ENCODE measurements around the gene DDIAS. TPM values are rescaled to one million over a fixed set of nuclear protein-coding genes. Genes with fewer than 3 reads are reported as not detected.

Gene DDIAS
- total and polyA plus RNA-seq, 12 donors: 0.17 to 2.7 (median 0.83) TPM

GRCh38 chr11:82972103-82972502, 70.6 kb downstream of the DDIAS start:
- Histone ChIP-seq H3K27me3 (no peaks in the 10 kb centered on the region), H3K4me1 (replicated peaks in 1 of 2) (no peaks in the 10 kb centered on the region), H3K27ac (no peak overlapping the region), H3K9me3 (replicated peaks in 1 of 3) (peaks cover 0 to 5% (median 0%) of the 10 kb centered on the region in 3 donors), H3K4me3 (no peak overlapping the region), H3K36me3 (replicated peaks in 1 of 2) (no peaks in the 10 kb centered on the region)
- no peak for DNase-seq
- intact Hi-C loops (cut with DNase I): no loop called here
- no peak for TF ChIP-seq CTCF (IDR thresholded peaks at IDR 0.05)
- 48 to 66% (median 52%) methylated on average over 1 of the region's 1 CpG for WGBS, 4 donors

- DNase-seq: no peak
- intact Hi-C loops (cut with DNase I): no loop called here
- no peaks in the 10 kb centered on the region for H3K27me3 ChIP-seq
- peaks cover 0 to 5% (median 0%) of the 10 kb centered on the region in 3 donors for H3K9me3 ChIP-seq (replicated peaks in 1 of 3)
- H3K4me1 ChIP-seq (replicated peaks in 1 of 2): peaks cover 0 to 4% of the 10 kb centered on the region in 2 donors
- H3K36me3 ChIP-seq (replicated peaks in 1 of 2): no peaks in the 10 kb centered on the region
- no peak overlapping the region for H3K4me3 ChIP-seq
- TF ChIP-seq POLR2A (IDR thresholded peaks at IDR 0.05): no peak
- WGBS, 4 donors: 93 to 97% (median 96%) methylated on average over 2 of the region's 2 CpGs
- H3K27ac ChIP-seq: no peak overlapping the region
Measured at GRCh38 chr11:82974135-82974534, 72.6 kb downstream of the DDIAS start.

- 82 to 97% (median 90%) methylated on average over 2 of the region's 2 CpGs for WGBS, 4 donors
- no peak overlapping the region for H3K4me3 ChIP-seq
- H3K4me1 ChIP-seq (replicated peaks in 1 of 2): peaks cover 4 to 11% of the 10 kb centered on the region in 2 donors
- no peak for DNase-seq
- no peaks in the 10 kb centered on the region for H3K27me3 ChIP-seq
- intact Hi-C loops (cut with DNase I): no loop called here
- H3K9me3 ChIP-seq (replicated peaks in 1 of 3): peaks cover 0 to 5% (median 0%) of the 10 kb centered on the region in 3 donors
- TF ChIP-seq CTCF (IDR thresholded peaks at IDR 0.05) (no peak), POLR2A (IDR thresholded peaks at IDR 0.05) (no peak)
- H3K36me3 ChIP-seq (replicated peaks in 1 of 2): no peaks in the 10 kb centered on the region
- H3K27ac ChIP-seq: no peak overlapping the region
Measured at GRCh38 chr11:82974851-82975250, 73.3 kb downstream of the DDIAS start.

- intact Hi-C loops (cut with DNase I): no loop called here
- Histone ChIP-seq H3K9me3 (replicated peaks in 1 of 3) (peaks cover 0 to 5% (median 0%) of the 10 kb centered on the region in 3 donors), H3K36me3 (replicated peaks in 1 of 2) (no peaks in the 10 kb centered on the region), H3K4me3 (no peak overlapping the region), H3K27me3 (no peaks in the 10 kb centered on the region), H3K4me1 (replicated peaks in 1 of 2) (peaks cover 8 to 16% of the 10 kb centered on the region in 2 donors), H3K27ac (no peak overlapping the region)
- DNase-seq: no peak
- TF ChIP-seq CTCF (IDR thresholded peaks at IDR 0.05): no peak
- TF ChIP-seq POLR2A (IDR thresholded peaks at IDR 0.05): no peak
Measured at GRCh38 chr11:82975882-82976281, 74.3 kb downstream of the DDIAS start.

- Histone ChIP-seq H3K4me1 (replicated peaks in 1 of 2) (peaks cover 8 to 16% of the 10 kb centered on the region in 2 donors), H3K4me3 (no peak overlapping the region), H3K9me3 (replicated peaks in 1 of 3) (peaks cover 0 to 5% (median 0%) of the 10 kb centered on the region in 3 donors), H3K27ac (no peak overlapping the region), H3K36me3 (replicated peaks in 1 of 2) (peaks cover 0 to 5% of the 10 kb centered on the region in 2 donors), H3K27me3 (no peaks in the 10 kb centered on the region)
- no peak for DNase-seq
- intact Hi-C loops (cut with DNase I): no loop called here
- TF ChIP-seq POLR2A (IDR thresholded peaks at IDR 0.05) (no peak), CTCF (IDR thresholded peaks at IDR 0.05) (no peak)
Measured at GRCh38 chr11:82976786-82977185, 75.2 kb downstream of the DDIAS start.
